Prostate gland (tissue), 2 donors: ENCODE data around the gene MLST8. TPM values are rescaled to one million over a fixed set of nuclear protein-coding genes. Genes with fewer than 3 reads are reported as not detected.

Source experiments
- DNase-seq: peaks from one replicate; pipeline ENCODE4 v3.0.0-alpha.2; 2019; ENCODE audit warnings: low spot score
- H3K27ac ChIP-seq, 2 donors: fragments of 200-600 bp; sonication (generic); 2 replicates each; pipeline ENCODE4 v1.5.1; 2017 to 2019
- H3K27me3 ChIP-seq: fragments of 200-600 bp; sonication (generic); replicated peaks from 2 replicates; pipeline ENCODE4 v1.5.1; 2019; ENCODE audit not compliant: insufficient read depth
- H3K36me3 ChIP-seq, 2 donors: fragments of 200-600 bp; sonication (generic); 1 replicate in 1 of 2; 2 replicates in 1 of 2; pipeline versions ENCODE4 v1.5.1 to v1.8.1; 2017 to 2019
- H3K4me1 ChIP-seq: fragments of 200-600 bp; sonication (generic); replicated peaks from 2 replicates; pipeline ENCODE4 v1.5.1; 2019
- H3K4me3 ChIP-seq, 2 donors: fragments of 200-600 bp; sonication (generic); 2 replicates each; pipeline ENCODE4 v1.5.1; 2017 to 2019
- H3K9me3 ChIP-seq: fragments of 200-600 bp; sonication (generic); 2 replicates; pipeline ENCODE4 v1.5.1; 2017
- POLR2A ChIP-seq: fragments of 450-650 bp; IDR thresholded peaks from one replicate; pipeline ENCODE4 v1.6.1; 2016; ENCODE audit warnings: antibody characterized with exemption, mild to moderate bottlenecking
- POLR2AphosphoS5 ChIP-seq: sonication (generic); formaldehyde crosslinking; IDR thresholded peaks from one replicate; pipeline ENCODE4 v1.6.1; 2017; ENCODE audit warnings: antibody characterized with exemption
- WGBS: methylation state at CpG from one replicate; pipeline ENCODE4 v1.1.5; 2018; 5-methylcytosine and 5-hydroxymethylcytosine counted together
- intact Hi-C: fragments of 100-400 bp; cut with DNase I; formaldehyde crosslinking; loops from one replicate; pipeline ENCODE4 v1.14.2; 2022
- total RNA-seq, 2 donors: library from RNA; depleted of rRNA; stranded (reverse); fragments of >200 nt; gene quantifications; one replicate each; pipeline ENCODE4 v1.1.0, GENCODE V29; 2016
- TF ChIP-seq, protein P1 (sequence below), 4 experiments: fragments of 200-600 bp in 2 of 4; fragments of 450-650 bp in 2 of 4; sonication (generic) in 2 of 4; IDR thresholded peaks; 1 replicate in 3 of 4; 2 replicates in 1 of 4; pipeline ENCODE4 v1.5.1; 2016 to 2019; ENCODE audit warnings: antibody characterized with exemption in 4 of 4, mild to moderate bottlenecking in 2 of 4, moderate library complexity in 2 of 4

MLST8 gene
- total RNA-seq, 2 donors from 2014 or later = 55.9 to 110 TPM

DNA sequence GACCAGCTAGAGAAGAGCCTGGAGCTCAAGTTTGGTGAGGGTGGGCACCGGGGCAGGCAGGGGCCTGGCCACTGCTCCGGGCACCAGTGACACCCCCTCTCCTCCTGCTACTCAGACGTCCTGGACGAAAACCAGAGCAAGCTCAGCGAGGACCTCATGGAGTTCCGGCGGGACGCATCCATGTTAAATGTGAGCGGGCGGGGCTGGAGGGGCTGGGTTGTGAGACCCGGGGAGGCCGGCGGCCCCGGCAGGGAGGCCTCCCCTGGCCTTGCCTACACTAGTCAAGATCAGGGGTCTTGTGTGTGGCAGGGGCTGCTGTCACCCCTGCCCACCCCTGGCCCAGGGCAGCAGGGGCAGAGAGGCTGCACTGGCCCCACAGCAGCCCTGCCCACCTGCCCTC is 31.9 kb upstream of the MLST8 start:
- no peaks in the 10 kb centered on the region for H3K27me3 ChIP-seq
- no peaks in the 10 kb centered on the region for H3K9me3 ChIP-seq
- 94% methylated on average over 14 of the region's 14 CpGs for WGBS
- no peak overlapping the region for H3K4me3 ChIP-seq
- intact Hi-C loops = no loop called here
- peaks cover 7 to 14% of the 10 kb centered on the region in 2 donors for H3K36me3 ChIP-seq
- no peaks in the 10 kb centered on the region for H3K4me1 ChIP-seq
- H3K27ac ChIP-seq = no peak overlapping the region
- TF ChIP-seq, protein P1, sequence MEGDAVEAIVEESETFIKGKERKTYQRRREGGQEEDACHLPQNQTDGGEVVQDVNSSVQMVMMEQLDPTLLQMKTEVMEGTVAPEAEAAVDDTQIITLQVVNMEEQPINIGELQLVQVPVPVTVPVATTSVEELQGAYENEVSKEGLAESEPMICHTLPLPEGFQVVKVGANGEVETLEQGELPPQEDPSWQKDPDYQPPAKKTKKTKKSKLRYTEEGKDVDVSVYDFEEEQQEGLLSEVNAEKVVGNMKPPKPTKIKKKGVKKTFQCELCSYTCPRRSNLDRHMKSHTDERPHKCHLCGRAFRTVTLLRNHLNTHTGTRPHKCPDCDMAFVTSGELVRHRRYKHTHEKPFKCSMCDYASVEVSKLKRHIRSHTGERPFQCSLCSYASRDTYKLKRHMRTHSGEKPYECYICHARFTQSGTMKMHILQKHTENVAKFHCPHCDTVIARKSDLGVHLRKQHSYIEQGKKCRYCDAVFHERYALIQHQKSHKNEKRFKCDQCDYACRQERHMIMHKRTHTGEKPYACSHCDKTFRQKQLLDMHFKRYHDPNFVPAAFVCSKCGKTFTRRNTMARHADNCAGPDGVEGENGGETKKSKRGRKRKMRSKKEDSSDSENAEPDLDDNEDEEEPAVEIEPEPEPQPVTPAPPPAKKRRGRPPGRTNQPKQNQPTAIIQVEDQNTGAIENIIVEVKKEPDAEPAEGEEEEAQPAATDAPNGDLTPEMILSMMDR (IDR thresholded peaks at IDR 0.05) = no peak
- TF ChIP-seq POLR2A (no peak), POLR2AphosphoS5 (no peak)
- no peak for DNase-seq

- peaks cover 7 to 14% of the 10 kb centered on the region in 2 donors for H3K36me3 ChIP-seq
- H3K9me3 ChIP-seq = no peaks in the 10 kb centered on the region
- H3K4me1 ChIP-seq = no peaks in the 10 kb centered on the region
- no peak for DNase-seq
- H3K27me3 ChIP-seq = no peaks in the 10 kb centered on the region
- H3K4me3 ChIP-seq = no peak overlapping the region
- intact Hi-C loops = no loop called here
- WGBS = 84% methylated on average over 4 of the region's 4 CpGs
- no peak overlapping the region for H3K27ac ChIP-seq
- no peak for TF ChIP-seq POLR2AphosphoS5
- TF ChIP-seq, protein P1 (IDR thresholded peaks at IDR 0.05) = no peak
- no peak for TF ChIP-seq POLR2A
Observed at GRCh38 chr16:2173916-2174315, 31.3 kb upstream of the MLST8 start.

DNA sequence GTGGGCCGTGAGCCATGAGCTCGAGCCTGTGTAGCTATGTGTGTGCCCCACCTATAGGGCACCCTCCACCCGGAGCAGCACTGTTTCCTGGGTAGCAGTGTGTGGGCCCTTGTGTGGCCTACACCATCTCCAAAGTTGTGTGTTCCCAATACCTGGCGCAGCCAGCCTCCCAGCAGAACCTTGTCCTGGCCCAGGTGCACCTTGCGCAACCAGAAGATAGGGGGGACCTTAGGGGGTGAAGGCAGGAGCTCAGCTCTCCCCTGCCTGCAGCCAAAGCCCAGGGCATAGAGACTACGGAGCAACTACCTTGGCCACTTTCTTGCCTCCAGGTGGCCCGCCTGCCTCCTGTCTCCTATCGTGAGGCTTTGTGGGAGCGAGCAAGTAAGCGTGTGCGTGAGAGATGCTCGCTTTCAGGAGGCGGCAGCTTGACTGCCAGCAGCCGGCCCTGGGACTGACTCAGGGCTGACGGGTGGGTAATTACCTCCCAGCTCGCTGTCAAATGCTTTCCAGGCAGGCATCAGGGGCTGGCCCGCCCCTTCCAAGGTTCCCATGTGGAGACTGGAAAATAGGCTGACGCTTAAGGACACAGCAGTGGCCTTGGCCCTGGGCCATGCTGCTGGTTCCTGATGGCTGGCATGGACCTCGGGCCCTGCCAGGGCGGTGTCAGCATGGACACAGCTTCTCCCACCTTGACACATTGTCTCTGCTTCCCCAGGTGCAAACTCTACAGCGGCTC is 30.7 kb upstream of the MLST8 start:
- 92% methylated on average over 19 of the region's 21 CpGs for WGBS
- no peak for TF ChIP-seq POLR2AphosphoS5
- TF ChIP-seq, protein P1 (IDR thresholded peaks at IDR 0.05) = no peak
- TF ChIP-seq POLR2A = no peak
- Histone ChIP-seq H3K9me3 (no peaks in the 10 kb centered on the region), H3K4me3 (no peak overlapping the region), H3K4me1 (no peaks in the 10 kb centered on the region), H3K27ac (no peak overlapping the region), H3K27me3 (no peaks in the 10 kb centered on the region), H3K36me3 (peaks cover 7 to 14% of the 10 kb centered on the region in 2 donors)
- DNase-seq = no peak
- intact Hi-C loops = no loop called here

DNA sequence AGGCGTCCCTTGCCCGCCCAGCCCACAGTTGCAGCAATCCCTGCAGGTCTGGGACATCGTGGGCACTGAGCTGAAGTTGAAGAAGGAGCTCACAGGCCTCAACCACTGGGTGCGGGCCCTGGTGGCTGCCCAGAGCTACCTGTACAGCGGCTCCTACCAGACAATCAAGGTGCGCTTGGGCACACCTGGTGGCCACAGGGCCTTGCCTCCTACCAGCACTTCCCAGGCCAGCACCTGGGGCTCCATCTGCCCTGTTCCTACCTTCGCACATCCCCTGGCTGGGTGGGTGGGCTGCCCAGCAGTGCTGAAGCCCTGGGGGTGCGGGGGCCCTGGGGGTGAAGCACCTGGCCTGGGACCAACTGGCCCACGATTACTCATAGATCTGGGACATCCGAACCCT is 29.8 kb upstream of the MLST8 start:
- Histone ChIP-seq H3K4me3 (no peak overlapping the region), H3K4me1 (no peaks in the 10 kb centered on the region), H3K36me3 (peaks cover 7 to 14% of the 10 kb centered on the region in 2 donors), H3K27me3 (no peaks in the 10 kb centered on the region), H3K9me3 (no peaks in the 10 kb centered on the region), H3K27ac (no peak overlapping the region)
- WGBS = 95% methylated on average over 6 of the region's 10 CpGs
- TF ChIP-seq POLR2AphosphoS5 = no peak
- TF ChIP-seq POLR2A = no peak
- intact Hi-C loops = no loop called here
- no peak for DNase-seq

GRCh38 chr16:2176047-2176446 is 29.2 kb upstream of the MLST8 start:
- peaks cover 7 to 14% of the 10 kb centered on the region in 2 donors for H3K36me3 ChIP-seq
- TF ChIP-seq POLR2A (no peak), POLR2AphosphoS5 (no peak)
- TF ChIP-seq, protein P1 (IDR thresholded peaks at IDR 0.05) = no peak
- no peak overlapping the region for H3K4me3 ChIP-seq
- H3K27me3 ChIP-seq = no peaks in the 10 kb centered on the region
- H3K4me1 ChIP-seq = no peaks in the 10 kb centered on the region
- H3K9me3 ChIP-seq = no peaks in the 10 kb centered on the region
- H3K27ac ChIP-seq = no peak overlapping the region
- WGBS = 94% methylated on average over 11 of the region's 23 CpGs
- DNase-seq = no peak
- intact Hi-C loops = no loop called here
